Prostate gland (tissue), 2 donors: ENCODE data around the gene PITPNC1.

Experiments used
- CTCF ChIP-seq, 4 experiments: fragments of 200-600 bp in 2 of 4; fragments of 450-650 bp in 2 of 4; sonication (generic) in 2 of 4; IDR thresholded peaks; 1 replicate in 3 of 4; 2 replicates in 1 of 4; pipeline ENCODE4 v1.5.1; 2016 to 2019; ENCODE audit warnings: antibody characterized with exemption in 4 of 4, mild to moderate bottlenecking in 2 of 4, moderate library complexity in 2 of 4
- POLR2A ChIP-seq: fragments of 450-650 bp; IDR thresholded peaks from one replicate; pipeline ENCODE4 v1.6.1; 2016; ENCODE audit warnings: antibody characterized with exemption, mild to moderate bottlenecking
- POLR2AphosphoS5 ChIP-seq: sonication (generic); formaldehyde crosslinking; IDR thresholded peaks from one replicate; pipeline ENCODE4 v1.6.1; 2017; ENCODE audit warnings: antibody characterized with exemption

DNA sequence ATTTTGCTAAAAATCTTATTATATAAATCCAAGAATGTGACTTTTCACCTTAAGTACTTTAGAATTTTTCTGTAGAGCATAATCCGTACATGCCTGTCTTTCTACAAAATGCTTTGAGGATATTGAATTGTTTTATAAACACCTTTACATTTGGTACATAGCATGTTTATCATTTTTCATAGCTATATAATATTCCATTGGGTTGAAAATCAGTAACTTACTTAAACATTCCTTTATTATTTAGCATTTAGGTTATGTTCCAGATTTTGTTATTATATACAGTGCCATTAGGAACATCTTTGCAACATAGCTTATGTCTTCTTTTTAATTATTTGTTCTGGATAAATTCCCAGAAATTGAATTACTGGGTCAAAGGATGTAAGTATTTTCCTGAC is 323.6 kb downstream of the PITPNC1 start:
- TF ChIP-seq POLR2AphosphoS5 (no peak), CTCF (IDR thresholded peaks at IDR 0.05) (no peak), POLR2A (no peak)
